Neural cell (in vitro differentiated cells): ENCODE results near the gene BBS12. TPM values are rescaled to one million over a fixed set of nuclear protein-coding genes. Genes with fewer than 3 reads are reported as not detected.

ENCODE experiments used
- H2AFZ ChIP-seq: fragments of 200-600, 300-800 bp; sonication (generic), shearing (Covaris generic); 2 replicates; pipeline ENCODE4 v1.6.0; 2014; ENCODE audit warnings: low read depth, mild to moderate bottlenecking, antibody characterized with exemption, low read length, moderate library complexity
- H3F3A ChIP-seq: fragments of 200-600 bp; shearing (Covaris generic); 2 replicates; pipeline ENCODE4 v1.6.1; 2016; ENCODE audit warnings: mild to moderate bottlenecking, moderate library complexity, mixed read lengths, antibody characterized with exemption, low read length; ENCODE audit not compliant: insufficient read depth, poor library complexity, severe bottlenecking
- H3K27ac ChIP-seq: fragments of 200-600, 300-800 bp; sonication (generic), shearing (Covaris generic); 2 replicates; pipeline ENCODE4 v1.5.1; 2014; ENCODE audit warnings: mild to moderate bottlenecking, low read length, moderate library complexity
- H3K27me3 ChIP-seq: fragments of 300-800, 200-600 bp; sonication (generic), shearing (Covaris generic); 2 replicates; pipeline ENCODE4 v1.6.0; 2014; ENCODE audit warnings: mild to moderate bottlenecking, low read depth, low read length, moderate library complexity; ENCODE audit not compliant: insufficient read depth
- H3K36me3 ChIP-seq: fragments of 300-800, 200-600 bp; sonication (generic), shearing (Covaris generic); 2 replicates; pipeline ENCODE4 v1.5.1; 2014; ENCODE audit warnings: mild to moderate bottlenecking, antibody characterized with exemption, low read length, moderate library complexity; ENCODE audit not compliant: insufficient read depth
- H3K4me2 ChIP-seq: fragments of 300-800, 200-600 bp; sonication (generic), shearing (Covaris generic); 2 replicates; pipeline ENCODE4 v1.6.0; 2014; ENCODE audit warnings: mild to moderate bottlenecking, low read length
- H3K4me3 ChIP-seq: fragments of 300-800, 200-600 bp; sonication (generic), shearing (Covaris generic); 2 replicates; pipeline ENCODE4 v1.5.1; 2014; ENCODE audit warnings: mild to moderate bottlenecking, low read length, moderate library complexity
- H3K79me2 ChIP-seq: fragments of 200-600 bp; shearing (Covaris generic); replicated peaks from 2 replicates; pipeline ENCODE4 v1.6.0; 2014; ENCODE audit warnings: mild to moderate bottlenecking, low read length, moderate library complexity; ENCODE audit not compliant: insufficient read depth
- H3K9ac ChIP-seq: fragments of 300-800, 200-600 bp; sonication (generic), shearing (Covaris generic); 2 replicates; pipeline ENCODE4 v1.6.1; 2016; ENCODE audit warnings: mild to moderate bottlenecking, low read length, mixed read lengths
- H3K9me2 ChIP-seq: fragments of 200-600 bp; shearing (Covaris generic); 2 replicates; pipeline ENCODE4 v1.6.1; 2016; ENCODE audit warnings: mild to moderate bottlenecking, low read length, mixed read lengths; ENCODE audit not compliant: insufficient read depth
- H3K9me3 ChIP-seq: fragments of 200-600, 300-800 bp; sonication (generic), shearing (Covaris generic); 2 replicates; pipeline ENCODE4 v1.6.1; 2016; ENCODE audit warnings: mild to moderate bottlenecking, mixed run types, low read length, moderate library complexity, mixed read lengths
- H4K20me1 ChIP-seq: fragments of 200-600 bp; shearing (Covaris generic); 2 replicates; pipeline ENCODE4 v1.6.1; 2016; ENCODE audit warnings: mild to moderate bottlenecking, mixed run types; ENCODE audit not compliant: insufficient read depth
- CTCF ChIP-seq: fragments of 450-650 bp; IDR thresholded peaks from 2 replicates; pipeline ENCODE4 v1.5.1; 2014; ENCODE audit warnings: antibody characterized with exemption, mild to moderate bottlenecking, moderate library complexity; ENCODE audit not compliant: poor library complexity, severe bottlenecking
- EP300 ChIP-seq: fragments of 450-650 bp; conservative IDR thresholded peaks from 2 replicates; pipeline ENCODE4 v1.6.1; 2014; ENCODE audit warnings: antibody characterized with exemption, mild to moderate bottlenecking, moderate library complexity; ENCODE audit not compliant: poor library complexity, severe bottlenecking
- EZH2 ChIP-seq: fragments of 200-600, 300-800 bp; shearing (Covaris generic), sonication (generic); IDR thresholded peaks from 2 replicates; pipeline ENCODE4 v1.6.1; 2014; ENCODE audit warnings: antibody characterized with exemption, low read length, borderline replicate concordance, mild to moderate bottlenecking; ENCODE audit not compliant: insufficient read depth, poor library complexity, severe bottlenecking
- MXI1 ChIP-seq: fragments of 450-650 bp; conservative IDR thresholded peaks from 2 replicates; pipeline ENCODE4 v1.6.1; 2014; ENCODE audit warnings: antibody characterized with exemption, mild to moderate bottlenecking; ENCODE audit not compliant: poor library complexity, severe bottlenecking
- POLR2AphosphoS5 ChIP-seq: IDR thresholded peaks from 2 replicates; pipeline ENCODE4 v1.6.1; 2012
- RAD21 ChIP-seq: fragments of 450-650 bp; conservative IDR thresholded peaks from 2 replicates; pipeline ENCODE4 v1.6.1; 2014; ENCODE audit warnings: antibody characterized with exemption, mild to moderate bottlenecking, moderate library complexity
- REST ChIP-seq: IDR thresholded peaks from 2 replicates; pipeline ENCODE4 v1.6.1; 2012; ENCODE audit warnings: borderline replicate concordance
- SMC3 ChIP-seq: fragments of 450-650 bp; conservative IDR thresholded peaks from 2 replicates; pipeline ENCODE4 v1.6.1; 2014; ENCODE audit warnings: antibody characterized with exemption, mild to moderate bottlenecking, moderate library complexity; ENCODE audit not compliant: poor library complexity
- TAF1 ChIP-seq: IDR thresholded peaks from 2 replicates; pipeline ENCODE4 v1.6.1; 2012; ENCODE audit warnings: low read depth
- polyA plus RNA-seq: library from polyadenylated mRNA; depleted of rRNA; stranded (reverse); fragments of >200 nt; gene quantifications from 2 replicates; pipeline ENCODE4 v1.2.3, GENCODE V29; 2014

Gene BBS12
- polyA plus RNA-seq, 1 donor from 2014 or later = 3.7 TPM

GRCh38 chr4:122766950-122767349 is 34.4 kb downstream of the BBS12 start:
- H3K4me2 ChIP-seq = no peak overlapping the region
- H3K79me2 ChIP-seq = no peaks in the 10 kb centered on the region
- H3F3A ChIP-seq = no peaks in the 10 kb centered on the region
- H4K20me1 ChIP-seq = no peaks in the 10 kb centered on the region
- no peak overlapping the region for H3K9ac ChIP-seq
- no peaks in the 10 kb centered on the region for H3K9me2 ChIP-seq
- H3K4me3 ChIP-seq = no peak overlapping the region
- H3K36me3 ChIP-seq = no peaks in the 10 kb centered on the region
- no peaks in the 10 kb centered on the region for H3K27me3 ChIP-seq
- H2AFZ ChIP-seq = no peak overlapping the region
- no peaks in the 10 kb centered on the region for H3K9me3 ChIP-seq
- no peak overlapping the region for H3K27ac ChIP-seq
- TF ChIP-seq CTCF (no peak), MXI1 (no peak), EP300 (no peak), RAD21 (no peak), POLR2AphosphoS5 (no peak), EZH2 (no peak), REST (no peak), SMC3 (no peak), TAF1 (no peak)

GRCh38 chr4:122771724-122772123 is 39.2 kb downstream of the BBS12 start:
- Histone ChIP-seq H3K9me2 (no peaks in the 10 kb centered on the region), H3K9ac (no peak overlapping the region), H3K27me3 (no peaks in the 10 kb centered on the region), H3K79me2 (no peaks in the 10 kb centered on the region), H3K36me3 (no peaks in the 10 kb centered on the region), H3K4me2 (no peak overlapping the region), H3K4me3 (no peak overlapping the region), H3F3A (no peaks in the 10 kb centered on the region), H3K27ac (no peak overlapping the region), H4K20me1 (no peaks in the 10 kb centered on the region), H2AFZ (no peak overlapping the region), H3K9me3 (no peaks in the 10 kb centered on the region)
- TF ChIP-seq EP300 (no peak), POLR2AphosphoS5 (no peak), SMC3 (no peak), CTCF (no peak), MXI1 (no peak), TAF1 (no peak)
